ENCODE results near the gene ABL1.

ABL1 gene

DNA sequence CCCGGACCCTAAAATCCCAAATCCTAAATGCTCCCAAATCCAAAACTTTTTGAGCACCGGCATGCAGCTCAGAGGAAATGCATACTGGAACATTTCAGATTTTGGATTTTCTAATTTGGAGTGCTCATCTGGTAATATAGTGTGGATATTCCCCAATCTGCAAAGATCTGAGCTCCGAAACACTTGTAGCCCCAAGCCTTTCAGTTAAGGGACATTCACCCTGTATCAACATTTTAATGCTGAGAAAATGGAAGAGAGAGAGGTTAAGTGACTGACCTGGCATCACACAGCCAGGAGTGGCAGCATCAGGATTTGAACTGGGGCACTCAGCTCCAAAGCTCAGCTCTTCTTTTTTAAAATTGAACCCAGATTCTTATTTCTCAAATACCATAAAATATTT, 30.9 kb downstream of the ABL1 start:
- Histone ChIP-seq H3K27ac (no peak overlapping the region), H3K9ac (no peak overlapping the region), H3K79me2 (ENCODE audit: insufficient read depth, low read depth) (no peaks in the 10 kb centered on the region), H4K20me1 (ENCODE audit: insufficient read depth) (peaks cover 5% of the 10 kb centered on the region; the same call in 1 of the 2 replicates), H3K4me1 (ENCODE audit: low read depth, poor library complexity, severe bottlenecking) (no peaks in the 10 kb centered on the region), H3K4me2 (no peak overlapping the region), H3K4me3 (IDR thresholded peaks at IDR 0.05; ENCODE audit: insufficient read depth, low read depth, low read length) (no peak overlapping the region), H3K27me3 (ENCODE audit: insufficient read depth, low read depth) (no peaks in the 10 kb centered on the region), H2AFZ (ENCODE audit: low read depth) (no peak overlapping the region), H3K36me3 (ENCODE audit: insufficient read depth) (no peaks in the 10 kb centered on the region)
- TF ChIP-seq, protein P1, sequence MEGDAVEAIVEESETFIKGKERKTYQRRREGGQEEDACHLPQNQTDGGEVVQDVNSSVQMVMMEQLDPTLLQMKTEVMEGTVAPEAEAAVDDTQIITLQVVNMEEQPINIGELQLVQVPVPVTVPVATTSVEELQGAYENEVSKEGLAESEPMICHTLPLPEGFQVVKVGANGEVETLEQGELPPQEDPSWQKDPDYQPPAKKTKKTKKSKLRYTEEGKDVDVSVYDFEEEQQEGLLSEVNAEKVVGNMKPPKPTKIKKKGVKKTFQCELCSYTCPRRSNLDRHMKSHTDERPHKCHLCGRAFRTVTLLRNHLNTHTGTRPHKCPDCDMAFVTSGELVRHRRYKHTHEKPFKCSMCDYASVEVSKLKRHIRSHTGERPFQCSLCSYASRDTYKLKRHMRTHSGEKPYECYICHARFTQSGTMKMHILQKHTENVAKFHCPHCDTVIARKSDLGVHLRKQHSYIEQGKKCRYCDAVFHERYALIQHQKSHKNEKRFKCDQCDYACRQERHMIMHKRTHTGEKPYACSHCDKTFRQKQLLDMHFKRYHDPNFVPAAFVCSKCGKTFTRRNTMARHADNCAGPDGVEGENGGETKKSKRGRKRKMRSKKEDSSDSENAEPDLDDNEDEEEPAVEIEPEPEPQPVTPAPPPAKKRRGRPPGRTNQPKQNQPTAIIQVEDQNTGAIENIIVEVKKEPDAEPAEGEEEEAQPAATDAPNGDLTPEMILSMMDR (conservative IDR thresholded peaks at IDR 0.05; ENCODE audit: low read depth, low read length): no peak

DNA sequence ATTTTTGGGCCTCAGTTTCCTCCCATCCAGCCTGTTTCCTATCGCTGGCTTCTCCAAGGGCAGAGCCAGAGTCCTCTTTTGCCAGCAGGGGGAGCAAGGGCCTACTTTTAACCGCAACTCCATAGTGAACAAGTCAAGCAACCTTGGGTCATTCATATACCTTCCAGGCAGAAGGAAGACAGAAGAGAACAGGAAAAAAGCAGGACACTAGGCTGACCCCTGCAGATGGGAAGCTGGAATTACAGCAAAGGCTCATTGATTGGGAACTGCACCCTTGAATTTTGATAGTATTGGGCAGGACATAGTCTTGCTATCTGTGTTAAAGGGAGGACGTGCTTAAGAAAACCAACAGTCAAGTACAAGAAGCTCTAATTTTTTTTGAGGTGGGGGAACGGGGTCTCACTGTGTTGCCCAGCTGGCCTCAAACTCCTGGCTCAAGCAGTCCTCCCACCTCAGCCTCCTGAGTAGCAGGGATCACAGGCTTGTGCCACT, 31.5 kb downstream of the ABL1 start:
- Histone ChIP-seq H3K27ac (no peak overlapping the region), H3K27me3 (ENCODE audit: insufficient read depth, low read depth) (no peaks in the 10 kb centered on the region), H3K9ac (no peak overlapping the region), H2AFZ (ENCODE audit: low read depth) (no peak overlapping the region), H3K79me2 (ENCODE audit: insufficient read depth, low read depth) (no peaks in the 10 kb centered on the region), H3K4me2 (no peak overlapping the region), H3K4me1 (ENCODE audit: low read depth, poor library complexity, severe bottlenecking) (no peaks in the 10 kb centered on the region), H4K20me1 (ENCODE audit: insufficient read depth) (peaks cover 5% of the 10 kb centered on the region; the same call in 1 of the 2 replicates), H3K36me3 (ENCODE audit: insufficient read depth) (no peaks in the 10 kb centered on the region), H3K4me3 (IDR thresholded peaks at IDR 0.05; ENCODE audit: insufficient read depth, low read depth, low read length) (no peak overlapping the region)
- TF ChIP-seq, protein P1 (conservative IDR thresholded peaks at IDR 0.05; ENCODE audit: low read depth, low read length): peak; percentile 96

DNA sequence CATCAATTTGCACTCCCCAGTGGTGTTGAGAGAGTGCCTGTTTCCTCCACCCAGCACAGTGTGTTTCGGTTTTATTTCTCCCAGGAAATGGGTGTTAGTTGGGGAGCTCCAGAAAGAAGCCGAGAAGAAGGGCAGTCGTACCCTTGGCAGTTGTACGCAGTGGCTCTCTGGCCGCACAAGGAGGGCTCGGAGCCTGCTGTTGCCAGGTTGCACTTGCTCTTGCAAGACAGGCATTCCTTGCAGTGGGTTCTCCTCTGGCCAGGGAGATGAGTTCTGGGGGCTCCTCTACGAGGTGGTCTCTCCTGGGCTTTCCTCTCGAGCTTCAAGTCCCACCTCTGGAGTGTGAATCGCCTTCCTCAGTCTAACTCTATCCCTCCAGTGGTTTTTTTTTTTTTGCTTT, 32.5 kb downstream of the ABL1 start:
- H3K27ac ChIP-seq: no peak overlapping the region
- H3K4me3 ChIP-seq (IDR thresholded peaks at IDR 0.05; ENCODE audit: insufficient read depth, low read depth, low read length): no peak overlapping the region
- no peaks in the 10 kb centered on the region for H3K27me3 ChIP-seq (ENCODE audit: insufficient read depth, low read depth)
- H2AFZ ChIP-seq (ENCODE audit: low read depth): no peak overlapping the region
- H3K36me3 ChIP-seq (ENCODE audit: insufficient read depth): no peaks in the 10 kb centered on the region
- TF ChIP-seq, protein P1 (conservative IDR thresholded peaks at IDR 0.05; ENCODE audit: low read depth, low read length): no peak
- H3K4me1 ChIP-seq (ENCODE audit: low read depth, poor library complexity, severe bottlenecking): no peaks in the 10 kb centered on the region
- H3K4me2 ChIP-seq: no peak overlapping the region
- H3K79me2 ChIP-seq (ENCODE audit: insufficient read depth, low read depth): no peaks in the 10 kb centered on the region
- H3K9ac ChIP-seq: no peak overlapping the region
- H4K20me1 ChIP-seq (ENCODE audit: insufficient read depth): peaks cover 5% of the 10 kb centered on the region; the same call in 1 of the 2 replicates

DNA sequence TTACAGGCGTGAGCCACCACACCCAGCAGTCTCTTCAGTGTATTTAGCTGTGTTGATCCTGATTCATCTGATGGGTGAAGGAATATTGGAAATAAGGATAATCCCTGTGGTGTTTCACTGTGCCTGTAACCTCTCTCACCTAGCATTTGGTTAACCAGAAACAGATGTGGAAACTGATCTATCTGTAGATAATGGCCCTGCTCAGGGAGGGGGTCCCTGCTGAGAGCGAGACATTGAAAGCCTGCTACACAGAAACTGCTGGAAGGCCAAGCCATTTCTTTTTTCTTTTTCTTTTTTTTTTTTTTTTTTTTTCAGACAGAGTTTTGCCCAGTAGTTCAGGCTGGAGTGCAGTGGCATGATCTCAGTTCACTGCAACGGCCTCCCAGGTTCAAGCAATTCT, 33.2 kb downstream of the ABL1 start:
- H3K4me2 ChIP-seq: no peak overlapping the region
- H3K27me3 ChIP-seq (ENCODE audit: insufficient read depth, low read depth): no peaks in the 10 kb centered on the region
- H3K27ac ChIP-seq: no peak overlapping the region
- H3K36me3 ChIP-seq (ENCODE audit: insufficient read depth): no peaks in the 10 kb centered on the region
- H2AFZ ChIP-seq (ENCODE audit: low read depth): no peak overlapping the region
- no peak overlapping the region for H3K9ac ChIP-seq
- no peaks in the 10 kb centered on the region for H3K4me1 ChIP-seq (ENCODE audit: low read depth, poor library complexity, severe bottlenecking)
- H3K79me2 ChIP-seq (ENCODE audit: insufficient read depth, low read depth): no peaks in the 10 kb centered on the region
- H4K20me1 ChIP-seq (ENCODE audit: insufficient read depth): peaks cover 5% of the 10 kb centered on the region; the same call in 1 of the 2 replicates
- TF ChIP-seq, protein P1 (conservative IDR thresholded peaks at IDR 0.05; ENCODE audit: low read depth, low read length): no peak
- H3K4me3 ChIP-seq (IDR thresholded peaks at IDR 0.05; ENCODE audit: insufficient read depth, low read depth, low read length): no peak overlapping the region
